ENCODE results near the gene LMAN2L. TPM values are rescaled to one million over a fixed set of nuclear protein-coding genes. Genes with fewer than 3 reads are reported as not detected.

The LMAN2L gene
- total and polyA plus RNA-seq, 2 of the 8 experiments (the other 6 are each of a cell fraction or from before 2014, with no cell fraction given) = 14.3 to 17.6 TPM

- no peak for TF ChIP-seq ATF2 (IDR thresholded peaks at IDR 0.05; ENCODE audit: low read length)
- TF ChIP-seq KDM4A (IDR thresholded peaks at IDR 0.05; ENCODE audit: low read depth, low read length, severe bottlenecking) = no peak
- no peak for TF ChIP-seq SUZ12 (IDR thresholded peaks at IDR 0.05; ENCODE audit: low read length)
- no peak for TF ChIP-seq SIN3A (conservative IDR thresholded peaks at IDR 0.05 in 1 of 2, IDR thresholded peaks at IDR 0.05 in 1 of 2; ENCODE audit: low read depth in 1 of 2, low read length in 2 of 2)
- TF ChIP-seq ZNF274 (IDR thresholded peaks at IDR 0.05; ENCODE audit: borderline replicate concordance, extremely low read depth, low read length) = no peak
- no peak for TF ChIP-seq MAFK (IDR thresholded peaks at IDR 0.05; ENCODE audit: low read depth, low read length)
Observed at GRCh38 chr2:96684883-96685576, 54.8 kb downstream of the LMAN2L start (continued).

Measured in H1 (cell line).